K562 treated with DMSO at 1 percent for 48 hours (cell line): ENCODE measurements around the gene PRAMEF2. TPM values are rescaled to one million over a fixed set of nuclear protein-coding genes. Genes with fewer than 3 reads are reported as not detected.

Experiments used
- total RNA-seq: library from RNA; unstranded; fragments of 300-600 nt; gene quantifications from 2 replicates; pipeline ENCODE4 v1.2.3, GENCODE V29; 2022; ENCODE audit warnings: low replicate concordance; ENCODE audit errors: extremely low read depth

The PRAMEF2 gene, protein sequence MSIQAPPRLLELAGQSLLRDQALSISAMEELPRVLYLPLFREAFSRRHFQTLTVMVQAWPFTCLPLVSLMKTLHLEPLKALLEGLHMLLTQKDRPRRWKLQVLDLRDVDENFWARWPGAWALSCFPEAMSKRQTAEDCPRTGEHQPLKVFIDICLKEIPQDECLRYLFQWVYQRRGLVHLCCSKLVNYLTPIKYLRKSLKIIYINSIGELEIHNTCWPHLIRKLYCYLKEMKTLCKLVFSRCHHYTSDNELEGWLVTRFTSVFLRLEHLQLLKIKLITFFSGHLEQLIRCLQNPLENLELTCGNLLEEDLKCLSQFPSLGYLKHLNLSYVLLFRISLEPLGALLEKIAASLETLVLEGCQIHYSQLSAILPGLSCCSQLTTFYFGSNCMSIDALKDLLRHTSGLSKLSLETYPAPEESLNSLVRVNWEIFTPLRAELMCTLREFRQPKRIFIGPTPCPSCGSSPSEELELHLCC
- not detected in 2 replicates for total RNA-seq

DNA sequence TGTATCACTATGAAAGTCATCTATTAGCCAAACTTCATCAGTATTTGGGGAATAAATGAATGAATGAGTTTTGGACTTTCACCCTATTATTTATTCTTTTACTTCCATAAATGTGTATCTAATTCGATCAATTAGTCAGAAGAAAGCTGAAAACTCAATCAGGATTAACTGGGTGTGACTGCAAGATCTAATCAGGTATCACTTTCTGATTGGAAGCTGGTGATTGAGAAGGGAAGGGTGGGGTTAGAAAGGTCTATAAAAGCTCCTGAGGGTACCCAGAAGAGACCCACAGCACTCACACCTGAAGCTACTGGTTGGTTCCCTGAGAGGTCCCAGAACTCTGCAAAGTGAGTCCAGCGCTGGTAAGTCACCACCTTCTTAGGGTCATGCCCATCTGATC is at the start of gene PRAMEF2:
Gene PRAMEF2, plus strand, starts transcription at position 301 of the 400 bp plus-strand sequence. CDS start 1,924 bp downstream, outside the sequence.

GRCh38 chr1:12831310-12831709 is 25.6 kb upstream of the PRAMEF2 start, which contains the start of gene PRAMEF11:
PRAMEF11 (minus strand) TSS chr1:12831410; CDS start chr1:12828789, 2,621 bp downstream.

GRCh38 chr1:12848620-12849019 is 8.3 kb upstream of the PRAMEF2 start, which contains the start of gene HNRNPCL1:
HNRNPCL1 (minus strand) TSS chr1:12848720; CDS start chr1:12848289, 431 bp downstream.

GRCh38 chr1:12886101-12886500 is 29.2 kb downstream of the PRAMEF2 start, which contains the start of gene PRAMEF4:
PRAMEF4 (minus strand) TSS chr1:12886201; CDS start chr1:12883394, 2,807 bp downstream.

GRCh38 chr1:12898170-12898569 is 41.3 kb downstream of the PRAMEF2 start, which contains the start of gene PRAMEF10:
PRAMEF10 (minus strand) TSS chr1:12898270; CDS start chr1:12895847, 2,423 bp downstream.

Other genes with a start within 250 kb of the PRAMEF2 start
- gene DHRS3, start 238.9 kb upstream of the PRAMEF2 start, total RNA-seq = not detected in 2 replicates
- not detected in 2 replicates for gene AADACL4, start 213.0 kb upstream of the PRAMEF2 start, total RNA-seq
- not detected in 2 replicates for gene AADACL3, start 141.0 kb upstream of the PRAMEF2 start, total RNA-seq
- gene CFAP107, start 110.9 kb upstream of the PRAMEF2 start, total RNA-seq = not detected in 2 replicates
- gene PRAMEF12, start 83.3 kb upstream of the PRAMEF2 start, total RNA-seq = not detected in 2 replicates
- gene PRAMEF1, start 65.7 kb upstream of the PRAMEF2 start, total RNA-seq = not detected in 2 replicates
- not detected in 2 replicates for gene PRAMEF11, start 25.7 kb upstream of the PRAMEF2 start, total RNA-seq
- gene HNRNPCL1, start 8.4 kb upstream of the PRAMEF2 start, total RNA-seq = not detected in 2 replicates
- gene PRAMEF4, start 29.1 kb downstream of the PRAMEF2 start, total RNA-seq = not detected in 2 replicates
- gene PRAMEF10, start 41.2 kb downstream of the PRAMEF2 start, total RNA-seq = not detected in 2 replicates
- gene PRAMEF7, start 59.5 kb downstream of the PRAMEF2 start, total RNA-seq = not detected in 2 replicates
- not detected in 2 replicates for gene PRAMEF6, start 90.5 kb downstream of the PRAMEF2 start, total RNA-seq
- not detected in 2 replicates for gene PRAMEF27, start 199.5 kb downstream of the PRAMEF2 start, total RNA-seq
- gene HNRNPCL3, start 203.7 kb downstream of the PRAMEF2 start, total RNA-seq = not detected in 2 replicates
- not detected in 2 replicates for gene PRAMEF25, start 213.7 kb downstream of the PRAMEF2 start, total RNA-seq